Renal pelvis (tissue), 4 donors: ENCODE measurements around the gene MAGEA3. TPM values are rescaled to one million over a fixed set of nuclear protein-coding genes. Genes with fewer than 3 reads are reported as not detected.
"Not testable (repeated sequence)": the region's sequence is repeated elsewhere in the genome, so short reads cannot be mapped to it uniquely, and the experiment has no call there.

Source experiments
- DNase-seq: peaks from one replicate; pipeline ENCODE4 v3.0.0-alpha.2; 2013
- polyA plus RNA-seq, 3 donors: library from polyadenylated mRNA; unstranded; fragments of 120-200 nt; gene quantifications; one replicate each; pipeline ENCODE4 v1.2.1, GENCODE V29; 2013; ENCODE audit not compliant: insufficient read length in 3 of 3

MAGEA3 gene
- polyA plus RNA-seq, 3 donors, result not detected

DNA sequence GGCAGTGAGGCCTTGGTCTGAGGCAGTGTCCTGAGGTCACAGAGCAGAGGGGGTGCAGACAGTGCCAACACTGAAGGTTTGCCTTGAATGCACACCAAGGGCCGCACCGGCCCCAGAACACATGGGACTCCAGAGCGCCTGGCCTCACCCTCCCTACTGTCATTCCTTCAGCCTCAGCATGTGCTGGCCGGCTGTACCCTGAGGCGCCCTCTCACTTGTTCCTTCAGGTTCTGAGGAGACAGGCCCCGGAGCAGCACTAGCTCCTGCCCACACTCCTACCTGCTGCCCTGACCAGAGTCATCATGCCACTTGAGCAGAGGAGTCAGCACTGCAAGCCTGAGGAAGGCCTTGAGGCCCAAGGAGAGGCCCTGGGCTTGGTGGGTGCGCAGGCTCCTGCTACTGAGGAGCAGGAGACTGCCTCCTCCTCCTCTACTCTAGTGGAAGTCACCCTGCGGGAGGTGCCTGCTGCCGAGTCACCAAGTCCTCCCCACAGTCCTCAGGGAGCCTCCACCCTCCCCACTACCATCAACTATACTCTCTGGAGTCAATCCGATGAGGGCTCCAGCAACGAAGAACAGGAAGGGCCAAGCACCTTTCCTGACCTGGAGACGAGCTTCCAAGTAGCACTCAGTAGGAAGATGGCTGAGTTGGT lies 37.4 kb downstream of the MAGEA3 start:
- no peak for DNase-seq

DNA sequence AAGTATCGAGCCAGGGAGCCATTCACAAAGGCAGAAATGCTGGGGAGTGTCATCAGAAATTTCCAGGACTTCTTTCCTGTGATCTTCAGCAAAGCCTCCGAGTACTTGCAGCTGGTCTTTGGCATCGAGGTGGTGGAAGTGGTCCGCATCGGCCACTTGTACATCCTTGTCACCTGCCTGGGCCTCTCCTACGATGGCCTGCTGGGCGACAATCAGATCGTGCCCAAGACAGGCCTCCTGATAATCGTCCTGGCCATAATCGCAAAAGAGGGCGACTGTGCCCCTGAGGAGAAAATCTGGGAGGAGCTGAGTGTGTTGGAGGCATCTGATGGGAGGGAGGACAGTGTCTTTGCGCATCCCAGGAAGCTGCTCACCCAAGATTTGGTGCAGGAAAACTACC lies 37.9 kb downstream of the MAGEA3 start:
- not testable (repeated sequence) for DNase-seq

DNA sequence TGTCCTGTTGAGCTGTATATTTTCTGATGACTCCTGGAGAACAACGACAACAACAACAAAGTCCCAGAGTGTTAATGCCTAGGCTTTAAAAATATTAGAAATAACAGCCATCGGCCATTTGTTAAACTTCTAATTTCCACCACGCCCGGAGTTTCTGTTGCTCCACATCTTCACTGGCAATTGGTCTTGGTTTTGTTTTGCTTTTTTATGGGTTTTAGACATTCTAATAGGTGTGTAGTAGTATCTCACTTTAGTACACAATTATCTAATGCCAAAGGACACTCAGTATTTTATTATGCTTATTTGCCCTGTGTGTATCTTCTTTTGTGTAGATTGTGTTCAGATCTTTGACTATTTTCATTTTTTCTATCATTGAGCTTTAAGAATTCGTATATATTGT lies 40.0 kb downstream of the MAGEA3 start:
- no peak for DNase-seq

Other genes starting within 250 kb of the MAGEA3 start
- under 1 TPM; 0.06 to 0.24 (median 0.14) TPM for gene GABRA3, start 247.5 kb upstream of the MAGEA3 start, polyA plus RNA-seq
- gene GABRQ, start 60.9 kb upstream of the MAGEA3 start, polyA plus RNA-seq, result 1 to 10 TPM in 2 of 3 donors, under 1 TPM in 1; 0.90 to 1.1 (median 1.0) TPM
- not detected for gene CSAG2, start 10.5 kb downstream of the MAGEA3 start, polyA plus RNA-seq
- gene MAGEA2B, start 15.8 kb downstream of the MAGEA3 start, polyA plus RNA-seq, result not detected
- not detected for gene CSAG1, start 34.9 kb downstream of the MAGEA3 start, polyA plus RNA-seq
- not detected for gene MAGEA12, start 35.0 kb downstream of the MAGEA3 start, polyA plus RNA-seq
- not detected for gene MAGEA2, start 55.0 kb downstream of the MAGEA3 start, polyA plus RNA-seq
- not detected for gene CSAG3, start 60.4 kb downstream of the MAGEA3 start, polyA plus RNA-seq
- gene MAGEA6, start 70.9 kb downstream of the MAGEA3 start, polyA plus RNA-seq, result not detected
- gene CETN2, start 132.0 kb downstream of the MAGEA3 start, polyA plus RNA-seq, result 100 to 1,000 TPM; 101 to 119 (median 114) TPM
- gene NSDHL, start 132.3 kb downstream of the MAGEA3 start, polyA plus RNA-seq, result 10 to 100 TPM; 28.1 to 31.6 (median 28.9) TPM
- gene ZNF185, start 199.3 kb downstream of the MAGEA3 start, polyA plus RNA-seq, result 10 to 100 TPM; 40.6 to 47.1 (median 44.6) TPM